ENCODE measurements around the gene RPH3AL.

DNA sequence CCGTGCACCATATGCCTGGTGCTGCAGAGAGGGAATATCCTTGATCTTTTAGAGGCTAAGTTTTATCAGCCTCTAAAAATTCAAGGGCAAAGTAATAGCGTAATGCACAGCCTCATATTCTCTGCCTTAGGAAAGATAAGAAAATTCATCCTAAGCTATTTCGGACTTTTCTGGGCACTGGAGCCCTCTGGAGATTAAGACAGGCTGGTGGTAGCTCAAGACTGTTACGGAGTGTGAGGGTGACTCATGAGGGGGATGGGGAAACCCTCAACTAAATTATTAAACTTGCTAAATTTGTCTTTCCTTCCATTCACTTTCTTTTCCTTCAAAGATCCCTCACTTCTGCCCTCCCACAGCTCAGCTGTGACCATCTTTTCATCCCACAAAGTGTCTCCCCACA lies 73.3 kb downstream of the RPH3AL start:
- TF ChIP-seq, protein P1, sequence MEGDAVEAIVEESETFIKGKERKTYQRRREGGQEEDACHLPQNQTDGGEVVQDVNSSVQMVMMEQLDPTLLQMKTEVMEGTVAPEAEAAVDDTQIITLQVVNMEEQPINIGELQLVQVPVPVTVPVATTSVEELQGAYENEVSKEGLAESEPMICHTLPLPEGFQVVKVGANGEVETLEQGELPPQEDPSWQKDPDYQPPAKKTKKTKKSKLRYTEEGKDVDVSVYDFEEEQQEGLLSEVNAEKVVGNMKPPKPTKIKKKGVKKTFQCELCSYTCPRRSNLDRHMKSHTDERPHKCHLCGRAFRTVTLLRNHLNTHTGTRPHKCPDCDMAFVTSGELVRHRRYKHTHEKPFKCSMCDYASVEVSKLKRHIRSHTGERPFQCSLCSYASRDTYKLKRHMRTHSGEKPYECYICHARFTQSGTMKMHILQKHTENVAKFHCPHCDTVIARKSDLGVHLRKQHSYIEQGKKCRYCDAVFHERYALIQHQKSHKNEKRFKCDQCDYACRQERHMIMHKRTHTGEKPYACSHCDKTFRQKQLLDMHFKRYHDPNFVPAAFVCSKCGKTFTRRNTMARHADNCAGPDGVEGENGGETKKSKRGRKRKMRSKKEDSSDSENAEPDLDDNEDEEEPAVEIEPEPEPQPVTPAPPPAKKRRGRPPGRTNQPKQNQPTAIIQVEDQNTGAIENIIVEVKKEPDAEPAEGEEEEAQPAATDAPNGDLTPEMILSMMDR (IDR thresholded peaks at IDR 0.05), result no peak
- TF ChIP-seq POLR2A (IDR thresholded peaks at IDR 0.05), result no peak

All from Peyer's patch (tissue), 4 donors.